Measurements from ENCODE around the gene ADGRL2. TPM values are rescaled to one million over a fixed set of nuclear protein-coding genes. Genes with fewer than 3 reads are reported as not detected.
A peak's percentile ranks its signal among the peaks of the same experiment; 100 is the strongest.

The ADGRL2 gene
- total and polyA plus RNA-seq, 12 donors: 22.2 to 58.7 (median 48.0) TPM

DNA sequence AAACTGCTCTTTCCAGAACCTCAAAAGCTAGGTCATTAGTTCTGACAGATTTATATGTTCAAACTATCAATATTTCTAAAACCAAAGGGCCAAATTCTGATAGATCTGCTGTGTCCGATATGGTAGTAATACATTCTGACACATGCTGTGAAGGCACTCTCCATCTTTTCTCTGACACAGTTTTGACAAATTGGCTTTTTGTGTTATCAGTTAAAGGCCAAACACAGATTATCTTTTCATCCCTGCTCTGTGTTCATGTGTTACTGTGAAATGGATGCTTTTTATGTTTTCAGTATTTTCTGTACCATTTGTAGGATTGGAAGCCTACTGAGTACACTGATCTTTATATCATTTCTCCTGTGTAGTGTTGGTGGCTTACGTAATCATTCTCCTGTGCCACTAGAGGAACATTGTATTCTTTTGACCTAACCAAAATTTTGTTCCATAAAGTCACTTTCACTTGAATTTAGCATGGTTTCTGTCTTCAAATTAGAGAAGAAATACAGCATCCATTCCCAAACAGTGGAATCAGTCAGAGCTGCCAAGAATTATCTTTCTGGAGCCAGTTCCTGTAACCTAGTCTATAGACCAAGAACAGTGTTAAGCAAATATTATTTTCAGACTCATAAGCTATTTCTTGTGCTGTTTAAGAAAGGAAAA, 137.2 kb downstream of the ADGRL2 start:
- Histone ChIP-seq H3K27me3 (no peaks in the 10 kb centered on the region), H3K4me3 (no peak overlapping the region), H3K27ac (peak overlapping the region in 2 of 10 donors; percentile 7 to 18), H3K4me1 (peaks cover 0 to 29% (median 17%) of the 10 kb centered on the region in 9 donors), H3K9me3 (no peaks in the 10 kb centered on the region), H3K36me3 (peaks cover 0 to 4% (median 0%) of the 10 kb centered on the region in 9 donors)
- TF ChIP-seq, protein P1, sequence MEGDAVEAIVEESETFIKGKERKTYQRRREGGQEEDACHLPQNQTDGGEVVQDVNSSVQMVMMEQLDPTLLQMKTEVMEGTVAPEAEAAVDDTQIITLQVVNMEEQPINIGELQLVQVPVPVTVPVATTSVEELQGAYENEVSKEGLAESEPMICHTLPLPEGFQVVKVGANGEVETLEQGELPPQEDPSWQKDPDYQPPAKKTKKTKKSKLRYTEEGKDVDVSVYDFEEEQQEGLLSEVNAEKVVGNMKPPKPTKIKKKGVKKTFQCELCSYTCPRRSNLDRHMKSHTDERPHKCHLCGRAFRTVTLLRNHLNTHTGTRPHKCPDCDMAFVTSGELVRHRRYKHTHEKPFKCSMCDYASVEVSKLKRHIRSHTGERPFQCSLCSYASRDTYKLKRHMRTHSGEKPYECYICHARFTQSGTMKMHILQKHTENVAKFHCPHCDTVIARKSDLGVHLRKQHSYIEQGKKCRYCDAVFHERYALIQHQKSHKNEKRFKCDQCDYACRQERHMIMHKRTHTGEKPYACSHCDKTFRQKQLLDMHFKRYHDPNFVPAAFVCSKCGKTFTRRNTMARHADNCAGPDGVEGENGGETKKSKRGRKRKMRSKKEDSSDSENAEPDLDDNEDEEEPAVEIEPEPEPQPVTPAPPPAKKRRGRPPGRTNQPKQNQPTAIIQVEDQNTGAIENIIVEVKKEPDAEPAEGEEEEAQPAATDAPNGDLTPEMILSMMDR (IDR thresholded peaks at IDR 0.05): no peak
- no peak for DNase-seq
- ATAC-seq: peak in 4 of 8 donors; percentile 49 to 84 (median 62)
- intact Hi-C loops (cut with DNase I): loop anchor here in 1 of 10 donors (10.0 kb wide), 1 partner anchor 133 kb away; the partner anchor contains the start of gene ADGRL2
- 80 to 82% methylated on average over 2 of the region's 2 CpGs for whole genome bisulfite sequencing, 2 donors

DNA sequence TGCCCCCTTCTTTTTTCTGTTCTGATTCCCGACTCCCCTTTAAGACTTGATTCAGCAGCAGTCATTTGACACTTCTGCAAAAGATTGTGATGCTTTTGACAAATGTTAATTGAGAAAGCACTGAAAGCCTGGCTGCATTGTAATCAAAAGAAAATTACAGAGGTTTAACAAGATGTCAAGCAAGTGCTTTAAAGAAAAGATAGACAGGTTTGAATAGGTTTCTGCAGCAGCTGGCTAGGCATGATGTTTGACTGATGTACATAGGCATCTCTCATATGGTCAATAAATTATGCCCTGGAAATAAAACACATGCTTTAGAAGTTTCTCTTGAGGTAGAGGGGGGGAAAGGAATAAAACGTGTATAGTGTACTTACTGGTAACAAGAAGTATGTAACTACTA, 147.8 kb downstream of the ADGRL2 start:
- DNase-seq: no peak
- TF ChIP-seq, protein P1 (IDR thresholded peaks at IDR 0.05): no peak
- intact Hi-C loops (cut with DNase I): no loop called here
- Histone ChIP-seq H3K4me3 (no peak overlapping the region), H3K4me1 (peaks cover 0 to 54% (median 9%) of the 10 kb centered on the region in 9 donors), H3K9me3 (no peaks in the 10 kb centered on the region), H3K27me3 (no peaks in the 10 kb centered on the region), H3K36me3 (peaks cover 0 to 35% (median 5%) of the 10 kb centered on the region in 9 donors), H3K27ac (no peak overlapping the region)
- WGBS, 2 donors: 62 to 65% methylated on average over 2 of the region's 2 CpGs
- ATAC-seq: no peak

DNA sequence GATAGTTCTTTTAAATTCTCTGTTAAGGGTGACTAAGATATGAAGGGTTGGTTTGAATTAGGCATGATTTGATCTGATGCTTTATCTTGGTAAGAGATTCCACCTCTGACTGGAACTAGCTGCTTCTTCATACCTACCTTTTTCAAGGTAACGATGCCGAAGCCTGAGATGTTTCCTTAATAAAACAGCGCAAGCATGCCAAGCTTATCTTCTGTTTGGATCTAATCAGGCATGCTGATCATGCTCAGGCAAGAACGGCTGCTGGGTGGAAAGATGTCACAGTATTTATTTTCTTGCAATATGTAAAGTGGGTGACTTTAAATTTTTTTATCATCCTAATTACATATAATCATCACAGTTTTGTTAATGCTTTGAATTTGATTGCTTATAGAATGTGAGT, 148.7 kb downstream of the ADGRL2 start:
- no peaks in the 10 kb centered on the region for H3K27me3 ChIP-seq
- intact Hi-C loops (cut with DNase I): no loop called here
- WGBS, 2 donors: 70% methylated on average over 4 of the region's 4 CpGs
- H3K4me1 ChIP-seq: peaks cover 0 to 45% (median 9%) of the 10 kb centered on the region in 9 donors
- DNase-seq: no peak
- H3K4me3 ChIP-seq: no peak overlapping the region
- no peaks in the 10 kb centered on the region for H3K9me3 ChIP-seq
- TF ChIP-seq, protein P1 (IDR thresholded peaks at IDR 0.05): no peak
- ATAC-seq: no peak
- H3K27ac ChIP-seq: no peak overlapping the region
- peaks cover 0 to 44% (median 5%) of the 10 kb centered on the region in 9 donors for H3K36me3 ChIP-seq

DNA sequence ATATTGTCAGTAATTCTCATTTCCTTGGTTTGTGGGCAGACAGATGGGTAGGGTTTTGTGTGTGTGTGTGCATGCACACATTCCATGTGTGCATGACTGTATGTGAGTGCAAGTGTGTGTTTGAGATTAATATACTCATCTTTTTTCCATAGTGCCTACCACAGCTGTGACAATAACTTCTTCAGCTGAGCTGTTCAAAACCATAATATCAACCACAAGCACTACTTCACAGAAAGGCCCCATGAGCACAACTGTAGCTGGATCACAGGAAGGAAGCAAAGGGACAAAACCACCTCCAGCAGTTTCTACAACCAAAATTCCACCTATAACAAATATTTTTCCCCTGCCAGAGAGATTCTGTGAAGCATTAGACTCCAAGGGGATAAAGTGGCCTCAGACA, 149.3 kb downstream of the ADGRL2 start:
- no peak overlapping the region for H3K27ac ChIP-seq
- no peaks in the 10 kb centered on the region for H3K9me3 ChIP-seq
- TF ChIP-seq, protein P1 (IDR thresholded peaks at IDR 0.05): no peak
- no peak overlapping the region for H3K4me3 ChIP-seq
- no peaks in the 10 kb centered on the region for H3K27me3 ChIP-seq
- no peak for ATAC-seq
- H3K4me1 ChIP-seq: peaks cover 0 to 40% (median 9%) of the 10 kb centered on the region in 9 donors
- intact Hi-C loops (cut with DNase I): loop anchor here in 2 of 10 donors (10.0 kb wide), 2 partner anchors 135 to 145 kb away; partner anchors contain the start of gene ADGRL2 (in 1 of the 2)
- H3K36me3 ChIP-seq: peaks cover 0 to 50% (median 5%) of the 10 kb centered on the region in 9 donors
- no peak for DNase-seq
